ENCODE results near the gene FBN1.

GRCh38 chr15:48547286-48547685 lies 98.2 kb downstream of the FBN1 start:
- TF ChIP-seq CTCF (IDR thresholded peaks at IDR 0.05; ENCODE audit: extremely low read depth in 1 of 2, insufficient read depth in 1 of 2, low read depth in 1 of 2, low read length in 2 of 2) (no peak), POLR2AphosphoS5 (IDR thresholded peaks at IDR 0.05; ENCODE audit: insufficient read depth, low read depth, low read length) (no peak), MYC (IDR thresholded peaks at IDR 0.05; ENCODE audit: low read depth, low read length) (no peak), POLR2A (IDR thresholded peaks at IDR 0.05; ENCODE audit: low read depth, low read length) (no peak), EZH2 (IDR thresholded peaks at IDR 0.05; ENCODE audit: borderline replicate concordance, low read depth, low read length, severe bottlenecking) (no peak), FOS (IDR thresholded peaks at IDR 0.05; ENCODE audit: borderline replicate concordance, insufficient read depth, low read length) (no peak)

All from endothelial cell of umbilical vein (primary cell).